ENCODE results near the gene NEK9. TPM values are rescaled to one million over a fixed set of nuclear protein-coding genes. Genes with fewer than 3 reads are reported as not detected.
A peak's percentile ranks its signal among the peaks of the same experiment; 100 is the strongest.

Gene NEK9
- total and polyA plus RNA-seq, 9 of the 15 experiments (the other 6 are each of a cell fraction or from before 2014, with no cell fraction given): 2.8 to 39.6 (median 19.8) TPM

DNA sequence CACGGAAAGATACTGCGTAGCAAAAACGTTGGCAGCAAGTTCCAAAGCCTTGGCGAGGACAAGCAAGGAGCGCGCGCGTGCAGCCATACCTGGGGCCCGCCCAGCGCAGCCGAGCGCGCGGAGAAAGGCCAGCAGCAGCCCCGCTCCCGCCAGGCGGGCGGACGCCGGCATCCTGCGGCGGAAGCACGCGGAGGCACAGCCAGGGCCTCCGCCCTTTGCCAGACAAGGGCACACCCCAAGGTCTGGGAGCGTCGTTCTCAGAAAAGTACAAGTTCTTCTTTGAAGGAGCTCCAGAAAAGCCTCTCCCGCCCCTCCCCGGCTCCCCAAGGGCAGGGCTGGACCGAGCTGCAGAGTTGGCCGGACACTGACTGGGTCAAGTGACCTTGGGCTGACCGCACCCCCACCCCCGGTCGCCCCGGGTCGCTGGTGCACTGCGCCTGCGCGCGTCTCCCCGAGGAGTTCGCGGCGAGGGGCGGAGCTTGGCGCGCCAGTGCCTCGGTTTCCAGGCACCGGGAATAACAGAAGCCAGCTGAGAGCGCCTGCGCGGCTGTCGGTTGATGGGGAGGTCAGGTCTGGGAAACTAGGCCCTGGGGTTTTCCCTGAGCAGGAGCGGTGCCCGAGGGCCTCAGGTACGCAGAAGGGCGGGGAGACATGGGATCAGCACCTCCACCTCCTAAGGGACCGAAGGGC is 57.6 kb downstream of the NEK9 start, which contains the start of gene ZC2HC1C (continued):
- TF ChIP-seq NBN (IDR thresholded peaks at IDR 0.05; ENCODE audit: low read depth): 0 out of 2 replicates have a peak, but pooled peaks have one; percentile 30
- peak in 1 of 3 experiments; percentile 41; a peak in 1 of 6 replicates for TF ChIP-seq ZBTB11 (CRISPR knock-in tag; IDR thresholded peaks at IDR 0.05)
- TF ChIP-seq ELF2 (CRISPR knock-in tag; IDR thresholded peaks at IDR 0.05): no peak
- TF ChIP-seq TEAD1 (CRISPR knock-in tag; IDR thresholded peaks at IDR 0.05): peak in 1 of 2 experiments; percentile 39; a peak in 1 of 4 replicates
- peak; percentile 49; the same call in 1 of the 2 replicates for TF ChIP-seq ATF7 (IDR thresholded peaks at IDR 0.05)
- peak; percentile 30; the same call in 1 of the 2 replicates for TF ChIP-seq SP1 (CRISPR knock-in tag; IDR thresholded peaks at IDR 0.05)
- 0 out of 2 replicates have a peak, but pooled peaks have one; percentile 29 for TF ChIP-seq MYNN (IDR thresholded peaks at IDR 0.05)
- TF ChIP-seq MYNN (CRISPR knock-in tag; IDR thresholded peaks at IDR 0.05): no peak
- 0 out of 4 replicates have a peak, but pooled peaks of 1 of the 2 experiments have one; percentile 18 for TF ChIP-seq ZMIZ1 (IDR thresholded peaks at IDR 0.05; ENCODE audit: low read depth in 2 of 2, low read length in 2 of 2)
- TF ChIP-seq KLF6 (CRISPR knock-in tag; IDR thresholded peaks at IDR 0.05; ENCODE audit: borderline replicate concordance): peak; percentile 45; the same call in 1 of the 2 replicates
- no peak for TF ChIP-seq ADNP (tag; IDR thresholded peaks at IDR 0.05)
- TF ChIP-seq NFYB (IDR thresholded peaks at IDR 0.05; ENCODE audit: extremely low read depth, insufficient read length): no peak
- TF ChIP-seq, protein P1, sequence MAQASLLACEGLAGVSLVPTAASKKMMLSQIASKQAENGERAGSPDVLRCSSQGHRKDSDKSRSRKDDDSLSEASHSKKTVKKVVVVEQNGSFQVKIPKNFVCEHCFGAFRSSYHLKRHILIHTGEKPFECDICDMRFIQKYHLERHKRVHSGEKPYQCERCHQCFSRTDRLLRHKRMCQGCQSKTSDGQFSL (CRISPR knock-in tag; IDR thresholded peaks at IDR 0.05): peak; percentile 96
- TF ChIP-seq, protein P1 (tag; IDR thresholded peaks at IDR 0.05): peak in 1 of 2 experiments; percentile 95; a peak in 2 of 4 replicates
- peak; percentile 20; the same call in 1 of the 2 replicates for TF ChIP-seq JUND (IDR thresholded peaks at IDR 0.05; ENCODE audit: borderline replicate concordance, low read depth, low read length)
- TF ChIP-seq JUND (tag; IDR thresholded peaks at IDR 0.05; ENCODE audit: borderline replicate concordance, low read depth, low read length): no peak
- TF ChIP-seq SOX6 (IDR thresholded peaks at IDR 0.05): peak; percentile 57; the same call in 1 of the 2 replicates
- peak; percentile 65 for TF ChIP-seq TAF1 (IDR thresholded peaks at IDR 0.05; ENCODE audit: control insufficient read depth, extremely low read depth, insufficient read depth, low read length, severe bottlenecking)
